ENCODE results near the gene GALNT17. TPM values are rescaled to one million over a fixed set of nuclear protein-coding genes. Genes with fewer than 3 reads are reported as not detected.

Gene GALNT17
- polyA plus RNA-seq (2012; ENCODE audit: insufficient read length, low read depth), result not detected

DNA sequence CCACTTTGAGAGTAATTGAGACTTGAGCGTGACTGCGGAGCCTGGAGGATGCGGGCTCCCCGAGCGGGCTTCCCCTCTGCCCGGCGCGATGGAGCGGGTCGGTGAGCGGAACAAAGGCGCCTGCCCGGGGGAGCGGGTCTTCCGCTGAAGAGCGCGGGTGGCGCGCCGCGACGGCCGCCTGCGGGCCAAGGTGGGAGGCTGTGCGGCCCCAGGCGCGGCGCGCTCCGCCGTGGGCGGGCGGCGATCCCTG, at the start of gene GALNT17:
TSS of gene GALNT17 (plus strand) at position 18 of the 250 bp plus-strand sequence.
- TF ChIP-seq FOXP2 (optimal IDR thresholded peaks at IDR 0.05; ENCODE audit: borderline replicate concordance, extremely low read depth, extremely low read length, insufficient read depth), result no peak

DNA sequence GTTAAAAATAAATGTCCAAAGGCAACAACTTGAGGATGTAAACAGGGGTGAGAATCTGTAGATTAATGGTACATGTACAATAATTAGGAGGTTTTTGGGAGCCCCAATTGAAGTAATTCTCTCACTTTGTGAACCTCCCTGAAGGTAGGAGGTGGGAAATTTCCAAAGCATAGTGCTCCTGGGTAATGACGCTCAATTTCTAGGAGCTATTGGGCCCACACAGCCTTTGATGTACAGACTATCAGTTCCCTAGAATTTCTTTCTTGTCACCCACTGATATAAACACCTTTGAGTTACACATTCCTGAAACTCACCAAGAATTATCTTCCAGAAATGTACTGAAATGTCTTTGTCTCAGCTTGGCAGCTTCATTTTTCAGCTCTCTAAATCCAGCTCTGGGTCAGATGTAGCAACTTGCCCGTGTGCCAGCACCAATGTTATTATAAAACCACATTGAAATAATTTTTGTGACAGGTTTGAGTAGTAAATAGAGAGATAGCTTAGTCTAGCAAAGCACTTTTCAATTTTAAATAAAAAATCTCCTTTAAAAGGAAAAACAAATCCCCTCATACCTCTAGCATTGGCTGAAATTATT, 36.6 kb upstream of the GALNT17 start:
- TF ChIP-seq FOXP2 (optimal IDR thresholded peaks at IDR 0.05; ENCODE audit: borderline replicate concordance, extremely low read depth, extremely low read length, insufficient read depth) (no peak), TAF1 (IDR thresholded peaks at IDR 0.05; ENCODE audit: borderline replicate concordance, insufficient read depth, low read length) (no peak), SIN3A (IDR thresholded peaks at IDR 0.05; ENCODE audit: borderline replicate concordance, insufficient read depth, low read length) (no peak), POLR2AphosphoS5 (IDR thresholded peaks at IDR 0.05; ENCODE audit: low read depth, low read length) (no peak)
- TF ChIP-seq, protein P1, sequence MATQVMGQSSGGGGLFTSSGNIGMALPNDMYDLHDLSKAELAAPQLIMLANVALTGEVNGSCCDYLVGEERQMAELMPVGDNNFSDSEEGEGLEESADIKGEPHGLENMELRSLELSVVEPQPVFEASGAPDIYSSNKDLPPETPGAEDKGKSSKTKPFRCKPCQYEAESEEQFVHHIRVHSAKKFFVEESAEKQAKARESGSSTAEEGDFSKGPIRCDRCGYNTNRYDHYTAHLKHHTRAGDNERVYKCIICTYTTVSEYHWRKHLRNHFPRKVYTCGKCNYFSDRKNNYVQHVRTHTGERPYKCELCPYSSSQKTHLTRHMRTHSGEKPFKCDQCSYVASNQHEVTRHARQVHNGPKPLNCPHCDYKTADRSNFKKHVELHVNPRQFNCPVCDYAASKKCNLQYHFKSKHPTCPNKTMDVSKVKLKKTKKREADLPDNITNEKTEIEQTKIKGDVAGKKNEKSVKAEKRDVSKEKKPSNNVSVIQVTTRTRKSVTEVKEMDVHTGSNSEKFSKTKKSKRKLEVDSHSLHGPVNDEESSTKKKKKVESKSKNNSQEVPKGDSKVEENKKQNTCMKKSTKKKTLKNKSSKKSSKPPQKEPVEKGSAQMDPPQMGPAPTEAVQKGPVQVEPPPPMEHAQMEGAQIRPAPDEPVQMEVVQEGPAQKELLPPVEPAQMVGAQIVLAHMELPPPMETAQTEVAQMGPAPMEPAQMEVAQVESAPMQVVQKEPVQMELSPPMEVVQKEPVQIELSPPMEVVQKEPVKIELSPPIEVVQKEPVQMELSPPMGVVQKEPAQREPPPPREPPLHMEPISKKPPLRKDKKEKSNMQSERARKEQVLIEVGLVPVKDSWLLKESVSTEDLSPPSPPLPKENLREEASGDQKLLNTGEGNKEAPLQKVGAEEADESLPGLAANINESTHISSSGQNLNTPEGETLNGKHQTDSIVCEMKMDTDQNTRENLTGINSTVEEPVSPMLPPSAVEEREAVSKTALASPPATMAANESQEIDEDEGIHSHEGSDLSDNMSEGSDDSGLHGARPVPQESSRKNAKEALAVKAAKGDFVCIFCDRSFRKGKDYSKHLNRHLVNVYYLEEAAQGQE (IDR thresholded peaks at IDR 0.05; ENCODE audit: insufficient read depth in 1 of 2, low read depth in 2 of 2, low read length in 2 of 2), result no peak

DNA sequence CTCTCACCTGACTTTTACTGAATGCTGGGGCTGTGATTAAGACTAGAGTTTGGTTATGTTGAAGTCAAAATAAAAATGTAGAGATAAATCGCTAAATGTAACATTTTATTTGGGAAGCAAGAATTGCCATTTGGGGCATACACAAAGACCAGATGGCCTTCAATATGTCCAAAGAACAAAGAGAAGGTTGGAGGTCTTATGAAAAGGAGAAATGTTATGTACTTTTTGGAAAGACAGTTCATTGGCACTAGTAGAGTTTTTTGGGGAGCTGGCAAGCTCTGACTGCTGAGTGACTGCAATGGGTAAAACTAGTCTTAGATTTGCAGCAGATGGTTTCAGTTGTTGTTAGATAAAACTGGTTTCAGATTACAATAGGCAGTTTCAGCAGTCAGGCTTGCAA, 35.6 kb upstream of the GALNT17 start:
- TF ChIP-seq POLR2AphosphoS5 (IDR thresholded peaks at IDR 0.05; ENCODE audit: low read depth, low read length) (no peak), SIN3A (IDR thresholded peaks at IDR 0.05; ENCODE audit: borderline replicate concordance, insufficient read depth, low read length) (no peak), TAF1 (IDR thresholded peaks at IDR 0.05; ENCODE audit: borderline replicate concordance, insufficient read depth, low read length) (no peak), FOXP2 (optimal IDR thresholded peaks at IDR 0.05; ENCODE audit: borderline replicate concordance, extremely low read depth, extremely low read length, insufficient read depth) (no peak)
- TF ChIP-seq, protein P1 (IDR thresholded peaks at IDR 0.05; ENCODE audit: insufficient read depth in 1 of 2, low read depth in 2 of 2, low read length in 2 of 2), result no peak

DNA sequence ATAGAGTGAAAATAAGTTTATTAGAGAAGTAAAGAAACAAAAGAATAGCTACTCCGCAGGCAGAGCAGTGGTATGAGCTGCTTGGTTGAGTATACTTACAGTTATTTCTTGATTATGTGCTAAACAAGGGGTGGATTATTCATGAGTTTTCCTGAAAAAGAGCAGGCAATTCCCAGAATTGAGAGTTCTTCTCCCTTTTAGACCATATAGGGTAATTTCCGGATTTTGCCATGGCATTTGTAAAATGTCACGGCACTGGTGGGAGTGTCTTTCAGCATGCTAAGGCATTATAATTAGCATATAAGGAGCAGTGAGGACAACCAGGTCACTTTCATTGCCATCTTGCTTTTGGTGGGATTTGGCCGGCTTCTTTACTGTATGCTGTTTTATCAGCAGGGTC, 25.7 kb upstream of the GALNT17 start:
- TF ChIP-seq TAF1 (IDR thresholded peaks at IDR 0.05; ENCODE audit: borderline replicate concordance, insufficient read depth, low read length) (no peak), FOXP2 (optimal IDR thresholded peaks at IDR 0.05; ENCODE audit: borderline replicate concordance, extremely low read depth, extremely low read length, insufficient read depth) (no peak), SIN3A (IDR thresholded peaks at IDR 0.05; ENCODE audit: borderline replicate concordance, insufficient read depth, low read length) (no peak), POLR2AphosphoS5 (IDR thresholded peaks at IDR 0.05; ENCODE audit: low read depth, low read length) (no peak)
- TF ChIP-seq, protein P1 (IDR thresholded peaks at IDR 0.05; ENCODE audit: insufficient read depth in 1 of 2, low read depth in 2 of 2, low read length in 2 of 2), result no peak

DNA sequence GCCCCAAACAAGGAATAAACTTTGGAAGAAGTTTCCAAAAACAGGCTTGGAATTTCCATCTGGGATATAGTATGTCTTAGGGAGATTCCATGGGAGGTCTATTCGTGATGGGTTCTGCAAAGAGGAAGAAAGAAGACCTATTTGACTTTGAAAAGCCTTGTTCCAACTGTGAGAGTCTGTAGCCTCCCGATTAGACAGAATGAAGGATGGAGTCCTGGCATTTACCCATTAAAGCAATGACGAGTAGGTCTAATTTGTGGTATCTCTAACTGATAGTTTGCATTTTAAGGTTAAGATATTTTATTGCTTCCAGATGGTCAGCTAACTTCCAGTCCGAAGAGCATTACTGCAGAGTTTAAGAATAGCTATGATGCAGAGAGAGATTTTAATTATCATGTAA, 19.5 kb upstream of the GALNT17 start:
- TF ChIP-seq, protein P1 (IDR thresholded peaks at IDR 0.05; ENCODE audit: insufficient read depth in 1 of 2, low read depth in 2 of 2, low read length in 2 of 2), result no peak
- TF ChIP-seq SIN3A (IDR thresholded peaks at IDR 0.05; ENCODE audit: borderline replicate concordance, insufficient read depth, low read length) (no peak), TAF1 (IDR thresholded peaks at IDR 0.05; ENCODE audit: borderline replicate concordance, insufficient read depth, low read length) (no peak), FOXP2 (optimal IDR thresholded peaks at IDR 0.05; ENCODE audit: borderline replicate concordance, extremely low read depth, extremely low read length, insufficient read depth) (no peak), POLR2AphosphoS5 (IDR thresholded peaks at IDR 0.05; ENCODE audit: low read depth, low read length) (no peak)
